ENCODE results near the gene PLXNA4.

Gene PLXNA4

DNA sequence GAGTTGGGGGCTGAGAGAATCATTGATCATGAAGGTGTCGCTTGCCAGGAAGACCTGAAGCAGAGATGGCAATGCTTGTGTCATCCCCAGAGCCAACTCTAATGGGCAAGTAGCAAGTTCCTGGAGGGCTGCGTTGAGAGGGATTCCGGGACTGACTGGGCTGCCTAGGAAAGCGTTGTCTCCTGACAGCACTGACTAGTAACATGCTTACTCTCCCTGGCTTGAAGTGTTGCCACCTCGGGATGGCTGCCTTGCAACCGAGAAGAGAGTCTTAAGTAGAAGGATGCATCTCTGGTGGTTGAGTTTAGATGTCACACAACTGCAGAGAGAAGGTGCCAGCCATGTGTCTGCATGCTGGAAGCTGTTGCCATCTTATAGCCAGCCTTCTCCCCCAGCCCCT is 453.4 kb downstream of the PLXNA4 start:
- no peak for DNase-seq

DNA sequence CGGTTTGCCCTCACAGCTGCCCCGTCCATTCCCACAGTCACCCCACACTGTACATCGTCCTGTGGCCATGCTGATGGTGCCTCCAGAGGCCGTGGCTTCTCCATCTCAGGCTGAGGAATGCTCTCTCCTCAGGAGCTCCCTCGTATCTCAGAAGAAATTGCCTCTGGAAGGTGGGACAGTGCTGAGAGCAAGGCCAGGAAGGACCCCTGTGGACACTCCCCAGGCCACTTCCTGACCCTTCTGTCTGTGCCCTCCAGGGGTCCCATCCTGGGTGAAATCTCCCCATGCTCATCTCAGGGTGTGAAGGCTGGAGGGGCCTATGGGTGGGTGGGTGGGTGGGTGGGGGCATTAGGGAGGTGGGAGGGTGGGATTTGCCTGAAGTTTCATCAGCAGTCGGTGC is 454.3 kb downstream of the PLXNA4 start:
- DNase-seq: no peak

DNA sequence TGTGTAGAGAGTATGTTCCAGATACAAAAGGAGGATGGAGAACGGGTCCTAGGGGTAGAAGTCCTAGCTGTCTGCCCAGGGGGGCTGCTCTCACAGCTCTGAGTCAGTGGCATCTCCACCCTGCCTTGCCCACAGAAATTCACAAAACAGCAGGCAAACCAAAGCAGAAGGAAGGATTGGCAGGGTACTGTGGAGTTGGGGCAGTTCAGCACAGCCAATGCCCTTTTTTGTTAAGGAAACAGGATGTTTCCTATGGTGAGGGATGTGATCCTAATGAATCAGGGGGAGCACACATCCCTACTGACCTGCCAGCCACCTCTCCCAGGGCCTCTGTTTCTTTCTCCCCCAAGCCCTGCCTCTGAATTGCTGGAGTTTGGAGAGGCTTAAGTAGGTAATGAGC is 457.6 kb downstream of the PLXNA4 start:
- DNase-seq: no peak

DNA sequence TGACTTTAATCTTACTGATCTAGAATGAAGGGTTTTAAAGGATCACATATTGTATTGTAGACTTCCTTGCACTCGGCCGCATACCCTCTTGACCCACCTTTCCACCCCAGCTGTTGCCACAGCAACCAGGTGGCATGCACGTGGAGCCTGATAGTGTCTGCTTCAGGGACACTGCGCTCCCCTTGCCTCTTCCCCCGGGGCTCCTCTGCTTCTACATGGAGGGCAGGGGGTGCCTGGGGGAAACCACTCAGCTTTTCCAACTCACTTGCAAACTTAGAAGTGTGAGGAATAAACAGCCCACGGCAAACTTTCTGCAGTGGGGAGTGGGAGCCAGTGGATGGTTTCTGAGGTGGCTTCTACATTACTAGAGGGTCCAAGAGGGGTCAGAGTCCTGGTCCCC is 458.6 kb downstream of the PLXNA4 start:
- DNase-seq: no peak

DNA sequence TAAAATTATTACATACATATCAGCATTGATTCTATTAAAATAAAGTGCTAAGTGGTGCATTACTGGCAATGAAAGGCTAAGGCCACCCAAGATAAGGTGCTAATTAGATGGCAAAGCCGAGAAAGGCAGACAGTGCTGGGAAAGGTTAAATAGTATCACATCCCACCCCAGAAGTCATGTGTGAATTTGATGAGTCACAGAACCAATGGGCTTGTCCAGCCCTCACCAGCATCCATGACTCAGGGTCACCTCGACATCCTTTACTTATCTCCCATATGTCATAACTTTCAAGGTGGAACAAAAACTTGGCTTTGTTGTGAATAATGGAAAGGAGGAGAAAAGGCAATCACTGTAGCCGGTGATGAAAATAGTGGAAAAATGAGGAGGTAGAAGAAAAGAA is 459.1 kb downstream of the PLXNA4 start:
- no peak for DNase-seq

DNA sequence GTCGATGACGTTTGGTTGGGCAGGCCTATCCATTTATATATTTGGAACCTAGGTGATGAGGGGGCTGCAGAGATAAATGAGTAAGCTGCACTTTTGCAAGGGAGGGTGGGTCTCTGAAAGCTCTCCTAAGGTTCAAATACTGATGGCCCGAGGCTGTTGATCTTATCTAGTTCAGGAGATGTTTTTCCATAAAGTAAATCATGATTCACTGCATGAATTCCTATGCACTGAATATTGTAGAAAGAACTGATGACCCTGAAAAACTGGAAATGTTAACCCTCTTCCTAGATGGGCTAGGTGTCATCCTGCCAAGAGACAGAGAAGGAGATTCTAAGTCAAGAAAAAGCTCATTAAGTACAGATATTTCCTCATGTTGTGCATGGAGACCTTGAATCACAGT is 459.9 kb downstream of the PLXNA4 start:
- DNase-seq: no peak

DNA sequence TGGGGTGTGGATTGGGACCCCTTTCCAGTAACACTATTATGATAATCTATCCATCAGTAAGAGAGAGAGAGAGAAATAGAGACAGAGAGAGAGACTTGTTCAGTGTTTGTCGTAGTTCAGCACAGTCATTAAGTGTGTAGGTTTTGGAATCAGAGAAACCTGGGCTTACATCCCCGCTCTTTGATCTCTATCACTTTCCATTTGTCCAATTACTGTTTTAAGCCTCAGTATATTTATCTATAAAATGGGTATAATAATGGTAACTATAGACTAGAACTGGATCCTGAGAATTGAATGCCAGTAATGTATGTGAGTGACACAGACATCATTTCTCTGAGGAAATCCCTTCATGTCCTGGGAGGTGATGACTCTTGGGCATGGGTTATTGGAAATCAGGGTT is 460.5 kb downstream of the PLXNA4 start:
- no peak for DNase-seq

DNA sequence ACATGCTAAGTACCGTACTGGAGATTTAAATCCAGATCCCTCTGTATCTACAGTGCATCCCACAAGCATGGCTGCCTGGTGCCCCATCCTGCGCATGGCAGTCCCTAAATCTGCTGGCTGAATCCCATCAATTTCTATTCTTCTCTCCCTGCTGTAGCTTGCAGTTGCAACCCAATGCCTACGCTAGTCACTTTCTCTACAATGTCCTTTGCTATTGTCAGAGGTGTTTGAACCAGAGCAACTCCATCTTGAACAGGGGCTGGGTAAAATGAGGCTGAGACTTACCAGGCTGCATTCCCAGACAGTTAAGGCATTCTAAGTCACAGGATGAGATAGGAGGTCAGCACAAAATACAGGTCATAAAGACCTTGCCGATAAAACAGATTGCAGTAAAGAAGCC is 461.2 kb downstream of the PLXNA4 start:
- DNase-seq: no peak

DNA sequence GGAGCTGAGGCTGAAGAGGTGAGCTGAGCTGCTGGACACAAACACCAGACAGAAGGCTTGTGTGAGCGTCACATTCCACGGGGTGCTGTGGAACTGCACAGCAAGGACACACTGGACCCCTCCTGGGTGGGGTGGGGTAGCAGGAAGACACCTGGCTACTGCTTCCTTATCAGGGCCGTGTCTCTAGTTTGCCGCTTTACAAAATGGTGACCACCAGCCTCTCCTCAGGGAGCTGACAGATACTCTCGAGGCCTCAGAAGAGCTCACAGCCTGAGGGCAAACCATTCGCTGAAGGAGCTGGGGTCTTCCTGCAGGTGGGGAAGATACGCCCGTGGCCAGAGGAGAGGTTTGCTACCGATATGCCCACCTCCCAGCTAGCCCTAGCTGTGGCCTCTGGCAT is 461.9 kb downstream of the PLXNA4 start:
- no peak for DNase-seq

DNA sequence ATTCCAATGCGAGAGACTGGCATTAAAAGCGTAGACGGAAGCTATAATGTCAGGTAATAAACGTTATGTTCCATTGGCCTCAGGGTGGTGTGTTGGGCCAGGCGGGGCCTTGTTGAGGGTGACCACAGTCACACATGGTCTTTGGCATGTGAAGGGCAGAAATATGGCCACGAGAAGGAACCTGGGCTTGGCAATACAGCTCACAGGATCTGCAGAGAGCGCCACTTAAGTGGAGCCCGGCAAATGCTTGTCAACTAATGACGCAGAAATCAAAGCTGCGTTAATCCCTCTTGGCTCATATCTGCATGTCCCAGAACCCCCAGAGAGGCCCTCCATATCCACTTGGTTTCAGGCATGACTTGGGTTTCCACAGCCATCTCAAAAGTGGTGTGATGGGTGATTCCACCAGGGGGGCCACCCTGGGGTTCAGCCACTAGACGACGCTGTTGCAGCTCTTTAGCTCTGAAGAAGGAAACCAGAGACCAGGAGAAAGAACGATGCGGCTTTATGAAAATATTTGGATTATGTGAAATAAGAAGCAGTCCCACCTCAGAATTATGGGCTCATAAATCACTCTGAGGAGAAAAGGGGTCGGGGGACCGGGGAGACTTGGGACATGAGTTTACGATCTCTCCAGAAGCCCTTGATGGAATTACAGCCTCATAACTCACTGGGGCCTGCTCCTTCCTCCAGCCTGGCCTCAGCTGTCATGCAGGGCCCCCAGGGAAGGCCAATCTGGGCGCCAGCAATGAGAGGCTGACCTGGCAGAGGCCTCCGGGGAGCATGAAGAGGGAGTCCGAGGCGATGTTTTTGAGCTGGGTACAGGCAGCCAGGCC is 462.5 kb downstream of the PLXNA4 start:
- DNase-seq: no peak

DNA sequence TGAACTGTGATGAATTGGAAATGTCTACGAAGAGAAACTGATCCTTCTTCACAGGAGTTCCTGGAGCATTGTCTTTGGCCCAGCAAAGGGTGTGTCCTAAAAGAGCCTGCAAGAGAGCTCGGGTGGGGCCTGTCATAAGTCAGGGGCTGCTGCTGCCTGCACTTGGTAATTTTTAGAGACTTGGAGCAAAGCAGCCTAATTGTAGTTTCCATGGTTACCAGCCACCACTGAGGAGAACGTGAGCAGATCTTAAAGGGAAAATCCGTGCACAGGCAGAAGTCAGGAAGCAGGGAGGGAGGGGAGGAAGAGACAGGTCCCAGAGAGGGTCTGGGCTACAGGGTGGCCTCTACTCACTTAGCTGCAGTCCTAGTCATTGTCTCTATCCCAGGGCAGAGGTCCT is 463.6 kb downstream of the PLXNA4 start:
- DNase-seq: no peak

DNA sequence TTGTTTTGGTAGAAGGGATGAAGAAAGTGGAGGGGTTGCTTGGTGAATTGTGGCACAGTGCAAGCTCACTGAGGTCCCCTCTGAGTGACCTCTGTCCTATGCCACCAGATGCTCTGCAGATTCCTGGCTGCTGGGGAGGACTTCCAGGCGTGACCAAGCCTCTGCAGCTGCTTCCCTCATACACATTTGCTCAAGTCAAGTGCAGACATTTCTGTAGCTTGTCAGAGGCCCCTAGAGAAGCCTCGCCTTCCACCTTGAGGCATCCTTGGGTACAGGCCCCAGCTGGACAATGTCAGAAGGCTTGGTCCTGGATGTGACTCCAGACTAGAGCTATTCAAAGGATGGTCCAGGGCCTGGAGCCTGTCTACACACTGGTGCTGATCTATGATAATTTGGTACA is 464.2 kb downstream of the PLXNA4 start:
- no peak for DNase-seq

DNA sequence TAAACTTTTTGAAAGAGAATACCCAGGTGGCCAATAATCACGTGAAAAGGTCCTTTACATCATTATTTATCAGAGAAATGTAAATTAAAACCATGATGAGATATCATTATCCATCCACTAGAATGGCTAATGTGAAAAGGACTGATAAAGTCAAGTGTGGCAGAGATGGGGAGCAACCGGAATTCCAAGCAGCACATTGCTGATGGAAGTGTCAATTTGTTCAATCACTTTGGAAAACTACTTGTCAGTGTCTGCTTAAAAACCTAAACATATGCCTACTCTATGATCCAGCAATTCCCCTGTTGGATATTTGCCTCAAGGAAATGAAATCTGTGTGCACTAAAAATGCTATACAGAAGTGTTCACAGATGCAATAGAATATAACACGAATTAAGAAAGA is 465.6 kb downstream of the PLXNA4 start:
- no peak for DNase-seq

DNA sequence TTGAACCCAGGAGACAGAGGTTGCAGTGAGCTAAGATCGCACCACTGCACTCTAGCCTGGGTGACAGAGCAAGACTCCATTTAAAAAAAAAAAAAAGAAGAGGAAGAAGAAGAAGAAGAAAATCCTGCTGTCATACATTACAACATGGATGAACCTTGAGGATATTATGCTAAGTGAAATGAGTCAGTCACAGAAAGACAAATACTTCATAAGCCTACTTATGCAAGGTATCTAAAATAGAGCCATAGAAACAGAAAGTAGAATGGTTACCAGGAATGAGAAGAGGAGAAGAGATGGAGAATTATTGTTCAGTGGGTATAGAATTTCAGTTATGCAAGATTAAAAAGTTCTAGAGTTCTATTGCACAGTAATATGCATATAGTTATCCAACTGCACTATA is 466.5 kb downstream of the PLXNA4 start:
- no peak for DNase-seq

DNA sequence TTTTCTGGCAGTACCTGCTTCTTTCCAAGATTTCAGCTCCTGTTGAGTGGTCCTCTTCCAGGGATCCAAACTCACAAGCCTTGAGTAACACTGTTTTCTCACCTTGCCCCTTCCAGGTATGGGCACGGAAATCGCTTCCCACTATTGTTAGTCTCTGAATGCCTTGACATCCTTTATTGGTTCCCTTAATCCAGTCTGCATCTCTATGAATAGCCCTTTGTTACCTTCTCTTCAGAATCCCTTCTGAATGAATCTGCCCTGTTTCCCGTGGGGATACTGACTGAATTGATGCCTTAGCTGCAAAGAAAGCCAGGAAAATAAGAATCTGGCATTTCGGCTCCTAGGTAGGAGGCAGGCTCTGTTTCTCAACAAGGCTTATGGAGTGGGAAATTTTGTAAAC is 467.7 kb downstream of the PLXNA4 start:
- no peak for DNase-seq

DNA sequence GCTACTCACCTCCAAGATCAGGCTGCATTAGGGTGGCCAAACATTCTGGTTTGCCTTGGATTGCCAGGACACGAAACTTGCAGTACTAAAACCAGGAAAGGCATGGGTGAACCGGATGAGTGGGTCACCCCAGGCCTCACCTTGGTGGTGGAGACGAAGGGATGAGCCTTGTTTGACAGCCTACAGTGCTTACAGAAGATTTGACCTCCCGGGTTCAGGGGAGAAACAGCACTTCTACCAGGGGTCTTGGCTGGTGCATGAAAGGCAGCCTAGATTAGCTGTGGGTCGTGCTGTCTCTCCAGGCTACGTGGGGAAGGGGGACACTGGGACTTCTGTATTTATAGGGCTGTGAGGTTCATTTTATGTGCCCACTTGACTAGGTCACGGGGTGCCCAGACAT is 469.8 kb downstream of the PLXNA4 start:
- DNase-seq: no peak

DNA sequence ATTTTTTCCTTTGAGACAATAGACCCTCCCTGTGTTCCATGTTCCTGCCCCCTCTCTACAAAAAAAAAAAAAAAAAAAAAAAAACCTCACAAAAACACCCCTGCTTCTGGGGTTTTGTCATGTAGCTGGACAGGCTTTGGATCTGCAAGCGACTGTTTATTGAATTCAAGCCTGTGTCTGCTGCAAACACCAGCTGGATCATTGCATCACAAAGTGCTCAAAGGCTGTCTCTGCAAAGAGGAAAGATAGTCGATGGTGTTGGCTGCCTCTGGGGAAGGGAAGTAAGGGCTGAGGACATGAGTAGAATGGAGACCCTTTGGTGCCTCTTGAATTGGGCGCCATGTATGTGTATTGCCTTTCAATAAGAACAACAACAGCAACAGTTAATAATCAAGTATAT is 471.2 kb downstream of the PLXNA4 start:
- no peak for DNase-seq

DNA sequence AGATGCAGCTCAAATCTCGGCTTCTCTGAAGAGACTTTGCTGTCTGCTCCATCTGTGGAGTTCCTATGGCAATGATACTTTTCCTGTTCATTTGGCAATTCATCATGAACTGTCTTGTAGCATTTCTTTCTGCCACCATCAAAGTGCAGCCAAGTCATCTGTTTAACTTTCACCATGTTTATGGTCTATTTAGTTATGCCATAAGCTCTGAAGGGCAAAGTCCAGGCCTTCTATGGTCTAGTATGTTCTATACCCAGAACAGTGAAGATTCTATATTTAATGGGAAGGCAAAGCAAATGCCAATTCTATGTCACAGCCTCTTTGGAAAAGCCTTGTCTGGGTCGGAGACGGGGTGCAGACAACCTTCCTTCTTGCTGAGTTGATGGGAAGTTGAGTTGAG is 472.6 kb downstream of the PLXNA4 start:
- no peak for DNase-seq

DNA sequence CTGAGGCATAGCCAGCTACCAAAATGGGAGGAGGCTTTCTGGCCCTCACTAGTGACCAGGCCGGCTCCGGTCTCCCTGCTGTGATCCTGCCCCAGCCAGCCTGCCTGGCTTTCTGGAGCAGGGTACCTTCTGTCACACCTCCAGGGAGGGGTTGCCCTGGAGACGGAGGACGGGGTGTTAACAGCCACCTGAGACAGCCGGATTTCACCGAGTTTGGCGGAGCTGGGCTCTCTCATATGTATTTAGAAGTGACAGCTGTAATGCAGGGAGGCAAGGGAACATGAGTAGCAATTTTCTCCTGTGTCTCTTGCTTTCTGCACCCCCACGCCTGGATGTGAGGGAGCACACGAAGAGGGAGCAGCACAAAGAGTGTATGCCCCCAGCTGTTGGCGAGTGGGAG is 473.3 kb downstream of the PLXNA4 start:
- no peak for DNase-seq

DNA sequence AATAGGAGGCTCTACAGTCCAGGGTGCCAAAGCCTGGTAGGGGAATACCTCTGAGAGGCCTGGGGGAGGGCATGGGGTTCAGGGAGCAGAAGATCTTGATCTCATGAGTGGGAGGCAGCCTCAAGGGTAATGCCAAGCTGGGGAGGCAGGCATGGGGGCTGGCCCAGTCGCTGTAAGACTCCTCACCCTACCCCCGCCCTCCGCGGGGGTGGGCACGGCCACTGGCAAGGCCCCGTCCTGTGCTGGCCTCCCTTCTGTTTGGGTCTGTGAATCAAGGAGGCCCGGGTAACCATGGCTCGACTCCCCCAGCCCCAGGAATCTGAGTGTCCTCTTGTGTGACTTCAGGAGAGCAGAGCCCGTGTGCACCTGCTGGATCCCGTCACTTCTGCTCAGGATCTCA is 473.9 kb downstream of the PLXNA4 start:
- no peak for DNase-seq

DNA sequence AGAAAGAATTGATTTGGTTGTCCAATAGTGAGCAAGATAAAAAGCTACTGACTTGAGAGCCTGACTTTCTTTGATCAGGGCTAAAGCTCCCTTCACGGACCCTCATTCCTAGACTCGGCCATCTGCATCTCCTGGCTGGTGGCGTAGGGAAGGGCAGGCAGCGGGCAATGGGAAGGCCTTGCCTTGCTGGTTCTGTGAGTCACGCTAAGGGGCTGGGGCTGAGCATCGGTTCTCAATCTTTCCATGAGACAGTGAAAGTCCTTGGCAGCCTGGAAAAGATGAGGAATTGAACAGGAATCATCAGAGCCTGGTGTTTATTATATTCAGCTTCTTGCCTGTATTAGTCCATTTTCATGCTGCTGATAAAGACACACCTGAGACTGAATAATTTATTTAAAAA is 475.3 kb downstream of the PLXNA4 start:
- DNase-seq: no peak

DNA sequence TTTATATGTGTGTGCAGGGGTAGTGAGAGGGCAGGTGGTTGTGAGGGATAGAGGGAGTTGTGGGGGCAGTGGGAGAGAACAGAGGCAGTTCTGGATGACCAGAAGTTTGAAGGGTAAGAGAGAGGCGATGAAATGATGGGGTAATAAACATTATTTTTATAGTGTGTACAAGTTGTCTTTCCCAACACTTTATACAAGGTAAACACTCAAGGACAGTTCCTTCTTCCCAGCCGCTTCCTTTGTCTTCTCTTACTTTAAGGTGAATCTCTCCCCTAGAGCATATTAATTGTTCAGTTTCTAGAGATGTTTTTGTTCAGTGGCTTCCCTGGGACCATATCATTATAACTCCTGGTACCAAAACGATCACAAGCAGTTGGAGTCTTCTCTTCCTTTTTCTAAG is 475.8 kb downstream of the PLXNA4 start:
- no peak for DNase-seq

DNA sequence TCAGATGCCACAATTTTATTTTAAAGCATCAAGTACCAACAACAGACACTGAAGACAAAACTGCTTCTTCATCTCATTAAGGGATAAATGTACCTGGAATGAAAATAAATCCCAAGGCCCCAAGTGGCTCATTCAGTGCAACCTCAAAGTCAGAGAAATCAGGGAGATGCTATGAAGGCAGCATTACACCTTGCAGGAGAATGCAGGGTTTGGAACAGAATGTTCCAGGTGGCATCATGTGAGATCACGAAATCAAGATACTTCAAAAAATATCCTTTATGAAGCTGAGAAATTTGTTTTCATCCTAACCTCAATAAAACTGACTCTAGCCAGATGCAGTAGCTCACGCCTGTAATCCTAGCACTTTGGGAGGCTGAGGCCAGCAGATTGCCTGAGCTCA is 477.1 kb downstream of the PLXNA4 start:
- no peak for DNase-seq

DNA sequence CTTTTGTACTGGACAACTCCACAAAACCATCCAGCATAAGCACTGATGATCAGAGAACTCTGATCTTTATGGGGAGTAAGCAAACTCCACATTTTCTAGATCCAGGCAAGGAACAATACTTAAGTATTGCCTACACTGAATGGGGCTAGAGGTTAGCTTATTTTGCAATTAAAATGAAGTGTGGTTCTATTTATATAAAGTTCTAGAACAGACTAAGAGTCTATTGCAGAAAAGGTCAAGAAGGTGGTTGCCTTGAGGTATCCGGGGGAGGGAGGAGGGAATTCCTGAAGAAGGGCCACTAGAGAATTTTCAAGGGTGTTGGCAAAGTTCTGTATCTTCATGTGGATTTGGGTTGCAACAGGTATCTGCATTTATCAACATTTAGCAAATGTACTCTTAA is 477.9 kb downstream of the PLXNA4 start:
- no peak for DNase-seq

DNA sequence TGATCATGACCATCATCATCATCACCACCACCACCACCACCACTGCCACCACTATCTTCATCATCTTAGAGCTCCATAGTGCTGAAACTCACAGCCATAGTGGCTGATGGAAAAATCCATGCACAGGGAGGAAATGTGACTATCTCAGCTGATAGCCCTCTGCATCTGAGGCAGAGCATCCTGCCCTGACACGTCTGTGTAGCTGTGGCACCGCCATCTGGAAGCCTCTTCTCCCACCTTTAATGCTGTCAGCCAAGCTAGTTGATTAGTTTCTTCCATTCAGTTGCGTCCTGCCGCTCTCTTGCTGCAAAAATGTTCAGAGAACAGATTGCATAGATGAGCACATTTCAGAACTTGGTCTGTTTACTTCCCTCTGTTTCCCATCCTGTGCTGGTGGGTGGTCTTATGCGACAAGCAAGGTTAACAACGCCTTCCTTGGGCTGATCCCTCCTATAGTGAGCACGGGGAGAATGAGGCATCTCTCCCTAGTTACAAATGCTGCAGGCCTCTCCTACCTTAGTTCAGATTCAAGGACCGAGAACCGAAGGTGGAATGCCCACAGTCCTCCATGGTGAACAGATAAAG is 478.6 kb downstream of the PLXNA4 start:
- DNase-seq: no peak

Data from stimulated activated CD4-positive, alpha-beta T cell treated with anti-CD3 and anti-CD28 coated beads, Interleukin-2, amount 100 ng/mL, for 24 hours (primary cell).